Prostate gland (tissue), 2 donors: Measurements from ENCODE around the gene ASPSCR1. TPM values are rescaled to one million over a fixed set of nuclear protein-coding genes. Genes with fewer than 3 reads are reported as not detected.

Experiments
- DNase-seq: peaks from one replicate; pipeline ENCODE4 v3.0.0-alpha.2; 2019; ENCODE audit warnings: low spot score
- H3K27ac ChIP-seq, 2 donors: fragments of 200-600 bp; sonication (generic); 2 replicates each; pipeline ENCODE4 v1.5.1; 2017 to 2019
- H3K27me3 ChIP-seq: fragments of 200-600 bp; sonication (generic); replicated peaks from 2 replicates; pipeline ENCODE4 v1.5.1; 2019; ENCODE audit not compliant: insufficient read depth
- H3K36me3 ChIP-seq, 2 donors: fragments of 200-600 bp; sonication (generic); 1 replicate in 1 of 2; 2 replicates in 1 of 2; pipeline versions ENCODE4 v1.5.1 to v1.8.1; 2017 to 2019
- H3K4me1 ChIP-seq: fragments of 200-600 bp; sonication (generic); replicated peaks from 2 replicates; pipeline ENCODE4 v1.5.1; 2019
- H3K4me3 ChIP-seq, 2 donors: fragments of 200-600 bp; sonication (generic); 2 replicates each; pipeline ENCODE4 v1.5.1; 2017 to 2019
- H3K9me3 ChIP-seq: fragments of 200-600 bp; sonication (generic); 2 replicates; pipeline ENCODE4 v1.5.1; 2017
- POLR2A ChIP-seq: fragments of 450-650 bp; IDR thresholded peaks from one replicate; pipeline ENCODE4 v1.6.1; 2016; ENCODE audit warnings: antibody characterized with exemption, mild to moderate bottlenecking
- POLR2AphosphoS5 ChIP-seq: sonication (generic); formaldehyde crosslinking; IDR thresholded peaks from one replicate; pipeline ENCODE4 v1.6.1; 2017; ENCODE audit warnings: antibody characterized with exemption
- WGBS: methylation state at CpG from one replicate; pipeline ENCODE4 v1.1.5; 2018; 5-methylcytosine and 5-hydroxymethylcytosine counted together
- intact Hi-C: fragments of 100-400 bp; cut with DNase I; formaldehyde crosslinking; loops from one replicate; pipeline ENCODE4 v1.14.2; 2022
- total RNA-seq, 2 donors: library from RNA; depleted of rRNA; stranded (reverse); fragments of >200 nt; gene quantifications; one replicate each; pipeline ENCODE4 v1.1.0, GENCODE V29; 2016
- TF ChIP-seq, protein P1 (sequence below), 4 experiments: fragments of 200-600 bp in 2 of 4; fragments of 450-650 bp in 2 of 4; sonication (generic) in 2 of 4; IDR thresholded peaks; 1 replicate in 3 of 4; 2 replicates in 1 of 4; pipeline ENCODE4 v1.5.1; 2016 to 2019; ENCODE audit warnings: antibody characterized with exemption in 4 of 4, mild to moderate bottlenecking in 2 of 4, moderate library complexity in 2 of 4

Gene ASPSCR1
- total RNA-seq, 2 donors from 2014 or later, result 30.7 to 39.7 TPM

DNA sequence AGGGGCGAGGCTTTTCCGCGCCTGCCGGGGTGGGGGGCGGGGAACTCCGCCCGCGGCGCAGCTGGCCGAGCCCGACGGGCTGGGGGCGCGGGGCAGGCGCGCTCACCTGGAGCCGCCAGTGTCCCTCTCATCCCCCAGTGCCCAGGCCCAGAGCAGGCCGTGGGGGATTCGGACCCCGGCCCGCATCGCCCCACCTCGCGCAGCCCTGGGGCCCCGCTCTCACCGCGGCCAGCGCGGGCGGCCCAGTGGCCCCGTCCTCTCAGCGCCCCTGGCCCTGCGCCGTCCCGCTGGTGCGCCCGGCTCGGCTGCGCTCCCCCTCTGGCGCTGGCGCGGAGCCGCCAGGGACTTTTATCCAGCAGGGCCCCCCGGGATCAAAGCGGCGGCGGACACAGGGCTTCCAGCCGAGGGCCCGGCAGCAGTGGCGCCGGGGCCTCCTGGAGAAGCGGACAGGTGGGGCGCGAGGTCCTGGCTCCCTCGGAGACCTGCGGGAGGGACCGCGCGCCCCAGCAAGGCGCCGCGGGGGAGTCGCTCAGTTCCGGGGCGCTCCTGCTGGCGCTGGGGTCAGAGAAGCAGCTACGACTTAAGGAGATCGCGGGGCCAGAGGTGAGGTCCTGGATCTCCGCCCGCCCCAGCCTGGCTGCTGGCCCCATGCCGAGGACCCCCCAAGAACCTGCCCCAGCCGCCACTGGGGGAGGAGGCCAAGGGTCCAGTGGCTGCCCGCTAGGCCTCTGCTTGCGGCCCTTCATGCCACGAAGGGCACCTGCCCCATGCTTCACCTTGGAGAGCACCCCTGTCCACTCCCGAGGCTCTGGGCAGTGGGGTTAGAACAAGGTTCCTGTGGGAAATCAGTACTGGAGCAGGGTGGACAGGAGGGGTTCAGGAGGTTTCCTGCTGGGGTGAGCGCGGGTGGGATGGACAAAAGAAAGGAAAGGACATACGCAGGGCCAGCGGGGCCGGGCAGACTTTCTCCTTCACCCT lies 15.6 kb upstream of the ASPSCR1 start:
- WGBS, result 17% methylated on average over 49 of the region's 82 CpGs
- DNase-seq, result no peak
- Histone ChIP-seq H3K4me1 (peaks cover 2% of the 10 kb centered on the region), H3K36me3 (no peaks in the 10 kb centered on the region), H3K4me3 (no peak overlapping the region), H3K9me3 (no peaks in the 10 kb centered on the region), H3K27ac (no peak overlapping the region), H3K27me3 (peaks cover 6% of the 10 kb centered on the region)
- TF ChIP-seq POLR2A (no peak), POLR2AphosphoS5 (no peak)
- TF ChIP-seq, protein P1, sequence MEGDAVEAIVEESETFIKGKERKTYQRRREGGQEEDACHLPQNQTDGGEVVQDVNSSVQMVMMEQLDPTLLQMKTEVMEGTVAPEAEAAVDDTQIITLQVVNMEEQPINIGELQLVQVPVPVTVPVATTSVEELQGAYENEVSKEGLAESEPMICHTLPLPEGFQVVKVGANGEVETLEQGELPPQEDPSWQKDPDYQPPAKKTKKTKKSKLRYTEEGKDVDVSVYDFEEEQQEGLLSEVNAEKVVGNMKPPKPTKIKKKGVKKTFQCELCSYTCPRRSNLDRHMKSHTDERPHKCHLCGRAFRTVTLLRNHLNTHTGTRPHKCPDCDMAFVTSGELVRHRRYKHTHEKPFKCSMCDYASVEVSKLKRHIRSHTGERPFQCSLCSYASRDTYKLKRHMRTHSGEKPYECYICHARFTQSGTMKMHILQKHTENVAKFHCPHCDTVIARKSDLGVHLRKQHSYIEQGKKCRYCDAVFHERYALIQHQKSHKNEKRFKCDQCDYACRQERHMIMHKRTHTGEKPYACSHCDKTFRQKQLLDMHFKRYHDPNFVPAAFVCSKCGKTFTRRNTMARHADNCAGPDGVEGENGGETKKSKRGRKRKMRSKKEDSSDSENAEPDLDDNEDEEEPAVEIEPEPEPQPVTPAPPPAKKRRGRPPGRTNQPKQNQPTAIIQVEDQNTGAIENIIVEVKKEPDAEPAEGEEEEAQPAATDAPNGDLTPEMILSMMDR (IDR thresholded peaks at IDR 0.05), result no peak
- intact Hi-C loops, result loop anchor here (10.0 kb wide), 1 partner anchor 193 kb away; no protein-coding TSS in a partner anchor

DNA sequence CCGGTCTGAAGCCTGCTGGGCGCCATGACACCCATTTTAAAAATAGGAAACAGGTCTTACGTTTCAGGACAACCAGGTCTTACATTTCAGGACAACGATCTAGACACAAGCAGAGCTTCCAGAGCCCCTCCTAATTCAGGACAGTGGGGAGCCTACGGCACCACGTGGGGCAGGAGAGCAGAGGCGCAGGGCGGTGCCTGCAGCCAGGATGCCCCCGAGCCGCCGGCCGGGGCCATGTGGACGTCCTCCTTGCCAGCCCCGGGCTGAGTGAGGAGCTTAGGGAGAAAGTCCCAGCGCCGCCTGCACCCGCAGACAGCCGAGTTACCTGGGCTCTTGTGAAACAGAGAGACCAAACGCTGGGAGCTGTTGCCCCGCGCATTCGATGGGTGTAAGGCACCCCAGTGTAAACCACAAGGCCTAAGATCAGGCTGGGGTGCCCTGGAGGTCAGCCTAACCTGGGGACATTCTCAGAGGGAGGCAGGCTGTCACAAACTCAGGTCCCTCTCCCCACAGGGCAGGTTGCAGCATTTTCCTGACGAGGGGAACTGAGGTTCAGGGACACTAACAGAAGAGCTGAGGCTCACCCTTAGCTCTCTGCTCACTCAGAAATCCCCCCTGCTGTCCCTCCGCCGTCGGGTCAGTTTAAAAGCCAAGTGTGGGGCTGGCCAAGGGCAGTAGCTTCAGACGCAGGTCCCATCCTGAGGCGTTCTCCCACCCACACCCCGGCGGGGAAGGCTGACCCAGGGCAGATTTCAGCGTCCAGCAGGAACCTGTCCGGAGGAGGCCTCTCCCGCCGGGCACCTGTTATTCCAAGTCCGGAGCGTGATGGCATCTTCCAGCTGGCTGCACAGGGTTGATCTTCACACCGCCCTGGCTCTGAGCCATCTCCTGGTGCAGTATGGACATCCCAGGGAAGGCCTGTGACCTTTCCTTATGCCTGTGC lies 14.7 kb upstream of the ASPSCR1 start:
- H3K27me3 ChIP-seq, result peaks cover 5% of the 10 kb centered on the region
- 73% methylated on average over 33 of the region's 37 CpGs for WGBS
- H3K4me3 ChIP-seq, result no peak overlapping the region
- H3K36me3 ChIP-seq, result no peaks in the 10 kb centered on the region
- no peak overlapping the region for H3K27ac ChIP-seq
- no peak for TF ChIP-seq POLR2AphosphoS5
- no peak for TF ChIP-seq POLR2A
- TF ChIP-seq, protein P1 (IDR thresholded peaks at IDR 0.05), result no peak
- peaks cover 2% of the 10 kb centered on the region for H3K4me1 ChIP-seq
- intact Hi-C loops, result loop anchor here (10.0 kb wide), 1 partner anchor 192 kb away; no protein-coding TSS in a partner anchor
- H3K9me3 ChIP-seq, result no peaks in the 10 kb centered on the region
- no peak for DNase-seq

DNA sequence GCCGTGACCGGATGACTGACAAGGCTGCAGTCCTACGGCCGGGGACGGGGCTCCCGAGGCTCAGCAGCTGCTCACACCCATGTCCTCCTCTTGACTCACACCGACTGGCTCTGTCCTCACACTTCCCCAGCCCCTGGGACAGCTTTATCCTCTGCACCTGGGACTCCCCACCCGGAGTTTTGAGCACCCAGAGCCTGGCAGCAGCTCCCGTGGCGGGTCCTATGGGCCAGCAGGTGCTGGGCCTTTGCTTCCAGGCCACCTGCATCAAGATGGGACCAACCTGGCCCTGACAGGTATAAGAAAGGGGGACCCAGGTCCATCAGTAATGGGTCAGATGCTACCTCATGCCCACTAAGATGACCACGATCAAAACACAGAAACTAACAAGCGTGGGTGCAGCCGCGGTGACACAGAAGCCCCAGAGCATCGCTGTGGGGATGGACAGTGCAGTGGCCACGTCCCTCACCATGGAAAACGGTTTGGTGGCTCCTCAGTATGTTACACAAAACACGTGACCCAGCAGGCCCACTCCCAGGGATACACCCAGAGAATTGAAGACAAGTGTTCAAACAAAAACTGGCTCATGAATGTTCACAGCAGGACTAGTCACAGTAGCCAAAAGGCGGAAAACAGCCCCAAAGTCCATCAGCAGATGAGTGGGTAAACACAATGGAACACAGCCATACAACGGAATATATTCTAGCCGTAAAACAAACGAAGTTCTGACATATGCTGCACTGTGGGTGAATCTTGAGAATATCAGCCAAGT lies 13.2 kb upstream of the ASPSCR1 start:
- no peak overlapping the region for H3K27ac ChIP-seq
- WGBS, result 70% methylated on average over 22 of the region's 22 CpGs
- peaks cover 5% of the 10 kb centered on the region for H3K27me3 ChIP-seq
- no peak overlapping the region for H3K4me3 ChIP-seq
- H3K36me3 ChIP-seq, result no peaks in the 10 kb centered on the region
- DNase-seq, result no peak
- intact Hi-C loops, result loop anchor here (10.0 kb wide), 1 partner anchor 191 kb away; no protein-coding TSS in a partner anchor
- no peaks in the 10 kb centered on the region for H3K9me3 ChIP-seq
- no peak for TF ChIP-seq POLR2A
- TF ChIP-seq, protein P1 (IDR thresholded peaks at IDR 0.05), result no peak
- no peak for TF ChIP-seq POLR2AphosphoS5
- peaks cover 5% of the 10 kb centered on the region for H3K4me1 ChIP-seq

DNA sequence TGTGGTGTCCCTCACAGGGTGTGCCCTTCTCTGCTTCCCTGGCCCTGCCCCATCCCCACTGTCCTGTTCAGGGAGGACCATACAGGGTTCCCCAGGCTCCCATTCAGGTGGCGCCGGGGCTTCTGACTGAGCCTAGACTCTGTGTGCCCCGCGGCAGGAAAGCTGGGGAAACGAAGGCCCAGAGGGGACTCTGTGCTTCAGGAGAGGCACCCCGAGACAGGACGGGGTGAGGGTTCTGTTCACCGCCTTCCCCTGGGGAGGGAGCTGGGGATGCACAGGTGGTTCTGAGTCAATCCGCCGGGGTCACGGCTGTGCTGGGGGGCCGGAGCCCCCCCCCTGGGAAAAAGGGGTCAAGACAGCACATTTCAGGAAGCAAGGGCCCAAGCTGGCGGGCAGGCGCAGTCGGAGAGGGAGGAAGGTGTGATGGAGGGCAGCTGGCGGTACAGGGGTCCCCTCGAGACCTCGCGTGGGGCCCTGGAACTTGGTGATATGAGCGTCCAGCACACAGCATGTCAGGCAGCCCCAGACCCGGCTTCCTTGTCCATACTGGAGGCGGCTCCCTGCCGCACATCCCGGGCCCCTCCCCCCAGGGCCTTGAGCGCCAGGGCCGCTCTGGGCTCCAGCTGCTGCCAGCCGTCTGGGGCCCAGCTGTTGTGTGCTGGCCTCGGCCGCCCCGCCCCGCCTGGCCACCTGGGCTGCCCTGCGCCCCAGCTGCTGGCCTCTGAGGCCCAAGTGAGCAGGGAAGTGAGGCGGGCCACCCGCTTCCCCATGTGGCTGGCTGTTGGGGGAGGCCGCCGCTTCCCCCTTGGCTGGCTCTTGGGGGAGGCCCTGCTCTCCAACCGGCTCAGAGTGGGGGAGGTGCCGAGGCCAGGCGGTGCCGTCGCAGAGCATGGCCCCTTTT lies 10.8 kb upstream of the ASPSCR1 start:
- Histone ChIP-seq H3K4me3 (no peak overlapping the region), H3K36me3 (no peaks in the 10 kb centered on the region), H3K4me1 (peaks cover 3% of the 10 kb centered on the region), H3K27me3 (no peaks in the 10 kb centered on the region), H3K27ac (no peak overlapping the region), H3K9me3 (no peaks in the 10 kb centered on the region)
- TF ChIP-seq POLR2AphosphoS5 (no peak), POLR2A (no peak)
- TF ChIP-seq, protein P1 (IDR thresholded peaks at IDR 0.05), result no peak
- intact Hi-C loops, result loop anchor here (10.0 kb wide), 1 partner anchor 188 kb away; no protein-coding TSS in a partner anchor
- DNase-seq, result no peak
- 74% methylated on average over 39 of the region's 41 CpGs for WGBS
